NCI-H526 treated with DMSO at 0.1 percent for 48 hours (cell line): ENCODE measurements around the gene SRMS.

ENCODE experiments used
- DNase-seq: peaks from one replicate; lab custom pipeline; 2025; lab: John Stamatoyannopoulos, UW

The SRMS gene

GRCh38 chr20:63501818-63502670 lies 45.5 kb downstream of the SRMS start:
- peak; percentile 37 for DNase-seq

GRCh38 chr20:63500902-63501817 lies 46.4 kb downstream of the SRMS start:
- DNase-seq, result no peak

GRCh38 chr20:63500151-63500901 lies 47.2 kb downstream of the SRMS start:
- DNase-seq, result no peak

GRCh38 chr20:63499338-63499969 lies 48.1 kb downstream of the SRMS start:
- no peak for DNase-seq

GRCh38 chr20:63498960-63499337 lies 48.6 kb downstream of the SRMS start, which contains the start of gene EEF1A2:
EEF1A2 (minus strand) TSS chr20:63499083; CDS start chr20:63497763, 1,320 bp downstream.
- no peak for DNase-seq

- no peak for DNase-seq
Measured at GRCh38 chr20:63497946-63498935, 49.3 kb downstream of the SRMS start.

GRCh38 chr20:63497138-63497945 lies 50.2 kb downstream of the SRMS start:
- DNase-seq, result no peak

GRCh38 chr20:63496596-63497120 lies 50.9 kb downstream of the SRMS start:
- DNase-seq, result no peak

- peak; percentile 20 for DNase-seq
Measured at GRCh38 chr20:63495741-63496595, 51.6 kb downstream of the SRMS start.

- DNase-seq, result no peak
Measured at GRCh38 chr20:63495167-63495720, 52.3 kb downstream of the SRMS start.

- DNase-seq, result no peak
Measured at GRCh38 chr20:63494420-63495166, 53.0 kb downstream of the SRMS start.

- DNase-seq, result no peak
Measured at GRCh38 chr20:63494084-63494419, 53.5 kb downstream of the SRMS start.

- no peak for DNase-seq
Measured at GRCh38 chr20:63493563-63494020, 54.0 kb downstream of the SRMS start.

- no peak for DNase-seq
Measured at GRCh38 chr20:63492982-63493381, 54.6 kb downstream of the SRMS start.

GRCh38 chr20:63492518-63492917 lies 55.0 kb downstream of the SRMS start:
- no peak for DNase-seq

- no peak for DNase-seq
Measured at GRCh38 chr20:63491635-63492230, 55.8 kb downstream of the SRMS start.

GRCh38 chr20:63491078-63491477 lies 56.5 kb downstream of the SRMS start:
- DNase-seq, result no peak
